Skeletal muscle satellite cell (primary cell): ENCODE measurements around the gene ABCC5.
"Not testable (repeated sequence)": the region's sequence is repeated elsewhere in the genome, so short reads cannot be mapped to it uniquely, and the experiment has no call there.

Experiments used
- H3K27me3 ChIP-seq: 2 replicates; pipeline ENCODE4 v1.7.0; 2013; ENCODE audit warnings: low read length; ENCODE audit not compliant: control insufficient read depth, insufficient read depth
- H3K36me3 ChIP-seq: 2 replicates; pipeline ENCODE4 v1.7.0; 2013; ENCODE audit warnings: mild to moderate bottlenecking, control low read depth, low read length; ENCODE audit not compliant: insufficient read depth
- H3K4me1 ChIP-seq: 2 replicates; pipeline ENCODE4 v1.7.0; 2013; ENCODE audit warnings: low read length; ENCODE audit not compliant: control insufficient read depth, insufficient read depth
- H3K4me2 ChIP-seq: 2 replicates; pipeline ENCODE4 v1.7.0; 2013; ENCODE audit warnings: mild to moderate bottlenecking, low read length
- H3K4me3 ChIP-seq: 2 replicates; pipeline ENCODE4 v1.7.0; 2013; ENCODE audit warnings: low read length
- H3K9ac ChIP-seq: 2 replicates; pipeline ENCODE4 v1.7.0; 2013; ENCODE audit warnings: mild to moderate bottlenecking, low read depth, low read length, moderate library complexity
- H3K9me3 ChIP-seq: replicated peaks from 2 replicates; pipeline ENCODE4 v1.7.0; 2013; ENCODE audit warnings: mild to moderate bottlenecking, control low read depth, low read length

ABCC5 gene

GRCh38 chr3:184037816-184038215, 20.1 kb upstream of the ABCC5 start:
- no peak overlapping the region for H3K4me3 ChIP-seq
- no peak overlapping the region for H3K4me2 ChIP-seq
- no peaks in the 10 kb centered on the region for H3K4me1 ChIP-seq
- H3K9me3 ChIP-seq, result no peaks in the 10 kb centered on the region
- H3K36me3 ChIP-seq, result no peaks in the 10 kb centered on the region
- peaks cover 33% of the 10 kb centered on the region for H3K27me3 ChIP-seq
- H3K9ac ChIP-seq, result no peak overlapping the region

- H3K9me3 ChIP-seq, result no peaks in the 10 kb centered on the region
- H3K36me3 ChIP-seq, result no peaks in the 10 kb centered on the region
- no peak within 1 kb of the TSS for H3K4me2 ChIP-seq
- peaks cover 49% of the 10 kb centered on the region for H3K27me3 ChIP-seq
- H3K4me1 ChIP-seq, result no peaks in the 10 kb centered on the region
- H3K9ac ChIP-seq, result no peak within 1 kb of the TSS
- H3K4me3 ChIP-seq, result no peak within 1 kb of the TSS
Observed at GRCh38 chr3:184031187-184031792, 13.6 kb upstream of the ABCC5 start, which contains the start of gene HTR3D. TSS of gene HTR3D (plus strand) at chr3:184031742. CDS start at chr3:184031742, 0 bp downstream.

- no peaks in the 10 kb centered on the region for H3K4me1 ChIP-seq
- H3K4me3 ChIP-seq, result no peak overlapping the region
- no peak overlapping the region for H3K9ac ChIP-seq
- no peaks in the 10 kb centered on the region for H3K9me3 ChIP-seq
- no peak overlapping the region for H3K4me2 ChIP-seq
- H3K36me3 ChIP-seq, result no peaks in the 10 kb centered on the region
- peaks cover 52% of the 10 kb centered on the region for H3K27me3 ChIP-seq
Observed at GRCh38 chr3:184030536-184030935, 12.9 kb upstream of the ABCC5 start.

GRCh38 chr3:184029443-184029842, 11.8 kb upstream of the ABCC5 start:
- Histone ChIP-seq H3K9me3 (no peaks in the 10 kb centered on the region), H3K4me2 (no peak overlapping the region), H3K4me3 (no peak overlapping the region)

GRCh38 chr3:184028275-184028890, 10.7 kb upstream of the ABCC5 start:
- peaks cover 37% of the 10 kb centered on the region for H3K27me3 ChIP-seq
- not testable (repeated sequence) for H3K4me1 ChIP-seq, H3K4me3 ChIP-seq, H3K36me3 ChIP-seq, H3K9me3 ChIP-seq, H3K9ac ChIP-seq, H3K4me2 ChIP-seq

More at GRCh38 chr3:184029443-184029842, 11.8 kb upstream of the ABCC5 start:
- peaks cover 43% of the 10 kb centered on the region for H3K27me3 ChIP-seq
- no peaks in the 10 kb centered on the region for H3K36me3 ChIP-seq
- H3K9ac ChIP-seq, result no peak overlapping the region
- H3K4me1 ChIP-seq, result no peaks in the 10 kb centered on the region

- not testable (repeated sequence) for H3K9ac ChIP-seq, H3K9me3 ChIP-seq, H3K36me3 ChIP-seq, H3K4me3 ChIP-seq, H3K4me2 ChIP-seq, H3K4me1 ChIP-seq
- H3K27me3 ChIP-seq, result peaks cover 35% of the 10 kb centered on the region
Observed at GRCh38 chr3:184025256-184025655, 7.6 kb upstream of the ABCC5 start.

- no peaks in the 10 kb centered on the region for H3K36me3 ChIP-seq
- H3K4me1 ChIP-seq, result no peaks in the 10 kb centered on the region
- H3K4me3 ChIP-seq, result no peak overlapping the region
Observed at GRCh38 chr3:184022323-184022722, 4.6 kb upstream of the ABCC5 start.

GRCh38 chr3:184018424-184018973, 815 bp upstream of the ABCC5 start:
- Histone ChIP-seq H3K9ac (peak overlapping the region; percentile 87), H3K4me1 (peaks cover 19% of the 10 kb centered on the region), H3K9me3 (no peaks in the 10 kb centered on the region), H3K4me3 (peak overlapping the region; percentile 99), H3K4me2 (peak overlapping the region; percentile 99), H3K27me3 (peaks cover 12% of the 10 kb centered on the region), H3K36me3 (peaks cover 2% of the 10 kb centered on the region)

More at GRCh38 chr3:184022323-184022722, 4.6 kb upstream of the ABCC5 start:
- H3K9me3 ChIP-seq, result no peaks in the 10 kb centered on the region
- no peak overlapping the region for H3K9ac ChIP-seq
- H3K4me2 ChIP-seq, result no peak overlapping the region
- H3K27me3 ChIP-seq, result peaks cover 26% of the 10 kb centered on the region

GRCh38 chr3:184016811-184017671, 643 bp downstream of the ABCC5 start:
- Histone ChIP-seq H3K4me3 (peak overlapping the region; percentile 99), H3K9ac (peak overlapping the region; percentile 87), H3K27me3 (peaks cover 5% of the 10 kb centered on the region), H3K9me3 (no peaks in the 10 kb centered on the region), H3K4me2 (peak overlapping the region; percentile 99), H3K4me1 (peaks cover 19% of the 10 kb centered on the region), H3K36me3 (peaks cover 13% of the 10 kb centered on the region)

- peak overlapping the region; percentile 99 for H3K4me2 ChIP-seq
- no peaks in the 10 kb centered on the region for H3K27me3 ChIP-seq
- peaks cover 19% of the 10 kb centered on the region for H3K4me1 ChIP-seq
- H3K9ac ChIP-seq, result peak overlapping the region; percentile 4
- H3K9me3 ChIP-seq, result no peaks in the 10 kb centered on the region
- H3K36me3 ChIP-seq, result peaks cover 22% of the 10 kb centered on the region
- H3K4me3 ChIP-seq, result peak overlapping the region; percentile 99
Observed at GRCh38 chr3:184016169-184016570, 1.5 kb downstream of the ABCC5 start.

- H3K4me1 ChIP-seq, result peaks cover 19% of the 10 kb centered on the region
- H3K4me2 ChIP-seq, result peak overlapping the region; percentile 99
- H3K36me3 ChIP-seq, result peaks cover 26% of the 10 kb centered on the region
- no peaks in the 10 kb centered on the region for H3K9me3 ChIP-seq
- H3K27me3 ChIP-seq, result no peaks in the 10 kb centered on the region
- H3K9ac ChIP-seq, result peak overlapping the region; percentile 11
- H3K4me3 ChIP-seq, result peak overlapping the region; percentile 99
Observed at GRCh38 chr3:184015381-184016019, 2.2 kb downstream of the ABCC5 start.
